GM19324 (cell line): ENCODE measurements around the gene RNF123.

ENCODE experiments used
- ATAC-seq: cut with Tn5 transposase; IDR thresholded peaks from one replicate; pipeline ENCODE4 v1.9.1; 2021; ENCODE audit warnings: mild to moderate bottlenecking, moderate library complexity; ENCODE audit not compliant: unreplicated experiment, low FRiP score

RNF123 gene

GRCh38 chr3:49700453-49701128 lies 11.2 kb downstream of the RNF123 start:
- no peak for ATAC-seq

- no peak for ATAC-seq
Observed at GRCh38 chr3:49701388-49702077, 12.2 kb downstream of the RNF123 start.

GRCh38 chr3:49702672-49703071 lies 13.3 kb downstream of the RNF123 start:
- ATAC-seq, result no peak

GRCh38 chr3:49703443-49703927 lies 14.1 kb downstream of the RNF123 start:
- ATAC-seq, result no peak

GRCh38 chr3:49703956-49704355 lies 14.6 kb downstream of the RNF123 start:
- no peak for ATAC-seq

- ATAC-seq, result no peak
Observed at GRCh38 chr3:49704629-49705028, 15.3 kb downstream of the RNF123 start.

GRCh38 chr3:49705390-49705960 lies 16.1 kb downstream of the RNF123 start:
- ATAC-seq, result no peak

- ATAC-seq, result no peak
Observed at GRCh38 chr3:49706456-49707112, 17.2 kb downstream of the RNF123 start.

GRCh38 chr3:49707113-49707480 lies 17.7 kb downstream of the RNF123 start:
- no peak for ATAC-seq

- ATAC-seq, result no peak
Observed at GRCh38 chr3:49709852-49710251, 20.5 kb downstream of the RNF123 start.

GRCh38 chr3:49711489-49711888 lies 22.1 kb downstream of the RNF123 start:
- no peak for ATAC-seq

GRCh38 chr3:49712166-49712565 lies 22.8 kb downstream of the RNF123 start:
- ATAC-seq, result no peak

- no peak for ATAC-seq
Observed at GRCh38 chr3:49712631-49713317, 23.4 kb downstream of the RNF123 start.

GRCh38 chr3:49713336-49714105 lies 24.2 kb downstream of the RNF123 start:
- ATAC-seq, result no peak

GRCh38 chr3:49714728-49715550 lies 25.6 kb downstream of the RNF123 start:
- ATAC-seq, result no peak

GRCh38 chr3:49715611-49716121 lies 26.3 kb downstream of the RNF123 start:
- ATAC-seq, result no peak

GRCh38 chr3:49716169-49716568 lies 26.8 kb downstream of the RNF123 start:
- no peak for ATAC-seq

- ATAC-seq, result no peak
Observed at GRCh38 chr3:49716691-49717210, 27.4 kb downstream of the RNF123 start.
